Adipose tissue (tissue), 3 donors: ENCODE results near the gene C16orf95. TPM values are rescaled to one million over a fixed set of nuclear protein-coding genes. Genes with fewer than 3 reads are reported as not detected.

ENCODE experiments used
- H3K27ac ChIP-seq: one replicate; pipeline ENCODE4 v1.5.1; 2013; ENCODE audit warnings: low read depth, low read length
- WGBS, 3 donors: extraction: QIAGEN DNeasy Blood & Tissue Kit; methylation state at CpG; one replicate each; pipeline ENCODE4 v1.1.7; 2013; 5-methylcytosine and 5-hydroxymethylcytosine counted together
- polyA plus RNA-seq, 3 donors: library from polyadenylated mRNA; stranded (reverse); fragments of 200-250 nt; gene quantifications; one replicate each; pipeline ENCODE4 v1.2.3, GENCODE V29; 2013
- donor health status: healthy with polysubstance abuse.
- donor health status: Bipolar disorder and iron deficiency.
- donor health status: healthy.

Gene C16orf95
- polyA plus RNA-seq, 3 donors: 3.0 to 8.8 (median 4.5) TPM

- WGBS, 3 donors: 63 to 79% (median 69%) methylated on average over 27 to 30 of the region's 30 CpGs
- no peak overlapping the region for H3K27ac ChIP-seq
These were observed 11.4 kb downstream of the C16orf95 start for GRCh38 chr16:87305505-87306391.

GRCh38 chr16:87304951-87305350 lies 12.2 kb downstream of the C16orf95 start:
- WGBS, 3 donors: 58 to 80% (median 63%) methylated on average over 10 of the region's 10 CpGs
- no peak overlapping the region for H3K27ac ChIP-seq

GRCh38 chr16:87303962-87304521 lies 13.2 kb downstream of the C16orf95 start:
- H3K27ac ChIP-seq: no peak overlapping the region
- WGBS, 3 donors: 92 to 94% (median 94%) methylated on average over 4 of the region's 4 CpGs

GRCh38 chr16:87303431-87303930 lies 13.7 kb downstream of the C16orf95 start:
- H3K27ac ChIP-seq: no peak overlapping the region
- WGBS, 3 donors: 74 to 87% (median 75%) methylated on average over 7 of the region's 7 CpGs

- H3K27ac ChIP-seq: no peak overlapping the region
- 84 to 91% (median 89%) methylated on average over 13 of the region's 13 CpGs for WGBS, 3 donors
These were observed 18.2 kb downstream of the C16orf95 start for GRCh38 chr16:87298857-87299465.

- 48 to 54% (median 49%) methylated on average over 15 of the region's 15 CpGs for WGBS, 3 donors
- no peak overlapping the region for H3K27ac ChIP-seq
These were observed 19.1 kb downstream of the C16orf95 start for GRCh38 chr16:87297918-87298631.

- 82 to 89% (median 85%) methylated on average over 5 of the region's 5 CpGs for WGBS, 3 donors
- no peak overlapping the region for H3K27ac ChIP-seq
These were observed 19.8 kb downstream of the C16orf95 start for GRCh38 chr16:87297407-87297806.

GRCh38 chr16:87295661-87296531 lies 21.3 kb downstream of the C16orf95 start:
- 84 to 88% (median 87%) methylated on average over 20 of the region's 20 CpGs for WGBS, 3 donors
- no peak overlapping the region for H3K27ac ChIP-seq

- 79 to 94% (median 88%) methylated on average over 4 of the region's 4 CpGs for WGBS, 3 donors
- H3K27ac ChIP-seq: no peak overlapping the region
These were observed 21.9 kb downstream of the C16orf95 start for GRCh38 chr16:87295259-87295658.

- WGBS, 3 donors: 94 to 97% (median 94%) methylated on average over 3 of the region's 3 CpGs
- H3K27ac ChIP-seq: no peak overlapping the region
These were observed 23.2 kb downstream of the C16orf95 start for GRCh38 chr16:87293990-87294389.

GRCh38 chr16:87291944-87292343 lies 25.2 kb downstream of the C16orf95 start:
- H3K27ac ChIP-seq: no peak overlapping the region
- 83 to 98% (median 97%) methylated on average over 6 of the region's 6 CpGs for WGBS, 3 donors

- WGBS, 3 donors: 61 to 72% (median 69%) methylated on average over 7 of the region's 7 CpGs
- no peak overlapping the region for H3K27ac ChIP-seq
These were observed 28.3 kb downstream of the C16orf95 start for GRCh38 chr16:87288753-87289362.

GRCh38 chr16:87286839-87287626 lies 30.2 kb downstream of the C16orf95 start:
- 66 to 86% (median 72%) methylated on average over 8 of the region's 8 CpGs for WGBS, 3 donors
- H3K27ac ChIP-seq: no peak overlapping the region

- no peak overlapping the region for H3K27ac ChIP-seq
- WGBS, 3 donors: 79 to 90% (median 88%) methylated on average over 2 of the region's 2 CpGs
These were observed 33.0 kb downstream of the C16orf95 start for GRCh38 chr16:87284183-87284582.

- no peak overlapping the region for H3K27ac ChIP-seq
- 69 to 80% (median 72%) methylated on average over 18 of the region's 18 CpGs for WGBS, 3 donors
These were observed 38.0 kb downstream of the C16orf95 start for GRCh38 chr16:87279094-87279658.
